CD4-positive, alpha-beta T cell (primary cell): Measurements from ENCODE around the gene ERF. TPM values are rescaled to one million over a fixed set of nuclear protein-coding genes. Genes with fewer than 3 reads are reported as not detected.

ENCODE experiments used
- ATAC-seq: fragments of 200-7000 bp; cut with Tn5 transposase; one replicate; pipeline ENCODE4 v1.10.0; 2022; ENCODE audit warnings: mild to moderate bottlenecking; ENCODE audit not compliant: poor library complexity
- CTCF ChIA-PET: fragments of 350-600 bp; sonication (Branson Sonifier 250); formaldehyde crosslinking; loops from one replicate; lab custom pipeline; 2021; ENCODE audit warnings: antibody characterized with exemption, inconsistent platforms; lab: Charles Lee
- POLR2A ChIA-PET: fragments of 350-600 bp; sonication (Branson Sonifier 250); formaldehyde crosslinking; loops from one replicate; lab custom pipeline; 2021; ENCODE audit warnings: antibody characterized with exemption, inconsistent platforms; lab: Charles Lee
- DNase-seq, 14 experiments: peaks; one replicate each; pipeline ENCODE4 v3.0.0-alpha.2; 2013 to 2020; ENCODE audit warnings: mixed read lengths in 2 of 14
- H3K27ac ChIP-seq, 2 donors: one replicate each; pipeline versions ENCODE4 v1.5.1 to v1.7.0; 2013; ENCODE audit warnings: low read length in 2 of 2, low read depth in 1 of 2, mild to moderate bottlenecking in 1 of 2
- H3K27me3 ChIP-seq, 2 experiments: 1 replicate in 1 of 2; 2 replicates in 1 of 2; pipeline versions ENCODE4 v1.6.1 to v1.7.0; 2013; ENCODE audit warnings: low read length in 2 of 2, control low read depth in 1 of 2, mild to moderate bottlenecking in 1 of 2, moderate library complexity in 1 of 2; ENCODE audit not compliant: insufficient read depth in 2 of 2, control insufficient read depth in 1 of 2
- H3K36me3 ChIP-seq: one replicate; pipeline ENCODE4 v1.6.1; 2013; ENCODE audit warnings: low read length, control low read depth; ENCODE audit not compliant: insufficient read depth
- H3K4me1 ChIP-seq: one replicate; pipeline ENCODE4 v1.6.1; 2013; ENCODE audit warnings: low read length, control low read depth; ENCODE audit not compliant: insufficient read depth
- H3K4me3 ChIP-seq: one replicate; pipeline ENCODE4 v1.5.1; 2013; ENCODE audit warnings: mild to moderate bottlenecking, low read length, moderate library complexity
- H3K9me3 ChIP-seq, 2 experiments: 1 replicate in 1 of 2; 2 replicates in 1 of 2; pipeline versions ENCODE4 v1.6.1 to v1.7.0; 2013; ENCODE audit warnings: low read length in 2 of 2, mild to moderate bottlenecking in 2 of 2, control low read depth in 1 of 2, moderate library complexity in 1 of 2; ENCODE audit not compliant: control insufficient read depth in 1 of 2, insufficient read depth in 1 of 2
- H3K27ac Mint-ChIP-seq: one replicate; pipeline ENCODE4 v1.8.0; 2020; ENCODE audit warnings: mixed read lengths
- H3K27me3 Mint-ChIP-seq: one replicate; pipeline ENCODE4 v1.8.0; 2021; ENCODE audit warnings: mixed read lengths
- H3K36me3 Mint-ChIP-seq: one replicate; pipeline ENCODE4 v1.8.0; 2021; ENCODE audit warnings: low read depth, mixed read lengths
- H3K4me1 Mint-ChIP-seq: one replicate; pipeline ENCODE4 v1.8.0; 2021; ENCODE audit warnings: low read depth, mixed read lengths
- H3K4me3 Mint-ChIP-seq: one replicate; pipeline ENCODE4 v1.8.0; 2020; ENCODE audit warnings: mild to moderate bottlenecking, mixed read lengths
- H3K9me3 Mint-ChIP-seq: one replicate; pipeline ENCODE4 v1.8.0; 2020; ENCODE audit warnings: mixed read lengths
- intact Hi-C, 2 experiments: fragments of 100-400 bp; cut with DNase I in 1 of 2; cut with micrococcal nuclease in 1 of 2; formaldehyde crosslinking; loops; one replicate each; pipeline versions ENCODE4 v1.15.1 to v1.9.0; 2023 to 2025; cut with DNase I, micrococcal nuclease
- total RNA-seq, 174 experiments: library from RNA in 2 of 174; stranded (reverse) in 2 of 174; gene quantifications; one replicate each; pipeline ENCODE4 v1.2.3 and lab custom pipeline; 2021 to 2026
- TF ChIP-seq, protein P1 (sequence below): fragments of 200-600 bp; IDR thresholded peaks from one replicate; pipeline ENCODE4 v1.8.0; 2022; ENCODE audit warnings: antibody characterized with exemption, mild to moderate bottlenecking

The ERF gene
- total RNA-seq, 2 experiments from 2014 or later: 105 to 113 TPM

DNA sequence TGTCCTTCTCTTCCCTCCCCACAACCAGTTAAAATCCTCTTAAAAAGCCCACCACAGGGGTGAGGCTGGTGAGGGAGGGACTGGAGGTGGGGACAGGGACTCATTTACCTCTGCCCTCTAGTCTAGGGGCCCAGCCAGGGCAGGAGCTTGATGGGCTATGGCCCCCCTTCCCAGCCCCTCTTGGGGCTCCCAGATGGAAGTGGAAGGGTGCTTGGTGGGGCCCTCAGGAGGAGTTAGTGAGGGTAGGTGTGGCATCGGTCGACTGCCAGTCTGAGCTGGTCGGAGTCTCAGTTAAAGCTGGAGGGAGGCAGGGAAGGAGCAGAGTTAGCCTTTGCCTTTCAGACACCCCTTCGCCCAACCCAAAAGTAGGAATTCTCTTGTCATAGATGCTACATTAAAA, 24.4 kb downstream of the ERF start:
- H3K36me3 ChIP-seq: peaks cover 85% of the 10 kb centered on the region
- TF ChIP-seq, protein P1, sequence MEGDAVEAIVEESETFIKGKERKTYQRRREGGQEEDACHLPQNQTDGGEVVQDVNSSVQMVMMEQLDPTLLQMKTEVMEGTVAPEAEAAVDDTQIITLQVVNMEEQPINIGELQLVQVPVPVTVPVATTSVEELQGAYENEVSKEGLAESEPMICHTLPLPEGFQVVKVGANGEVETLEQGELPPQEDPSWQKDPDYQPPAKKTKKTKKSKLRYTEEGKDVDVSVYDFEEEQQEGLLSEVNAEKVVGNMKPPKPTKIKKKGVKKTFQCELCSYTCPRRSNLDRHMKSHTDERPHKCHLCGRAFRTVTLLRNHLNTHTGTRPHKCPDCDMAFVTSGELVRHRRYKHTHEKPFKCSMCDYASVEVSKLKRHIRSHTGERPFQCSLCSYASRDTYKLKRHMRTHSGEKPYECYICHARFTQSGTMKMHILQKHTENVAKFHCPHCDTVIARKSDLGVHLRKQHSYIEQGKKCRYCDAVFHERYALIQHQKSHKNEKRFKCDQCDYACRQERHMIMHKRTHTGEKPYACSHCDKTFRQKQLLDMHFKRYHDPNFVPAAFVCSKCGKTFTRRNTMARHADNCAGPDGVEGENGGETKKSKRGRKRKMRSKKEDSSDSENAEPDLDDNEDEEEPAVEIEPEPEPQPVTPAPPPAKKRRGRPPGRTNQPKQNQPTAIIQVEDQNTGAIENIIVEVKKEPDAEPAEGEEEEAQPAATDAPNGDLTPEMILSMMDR: no peak
- H3K27me3 ChIP-seq: no peaks in the 10 kb centered on the region
- H3K9me3 ChIP-seq: no peaks in the 10 kb centered on the region
- no peak overlapping the region for H3K4me3 ChIP-seq
- CTCF ChIA-PET: no interaction called here
- H3K4me3 Mint-ChIP-seq: no peak overlapping the region
- POLR2A ChIA-PET: interaction anchor here (0.8 to 1.1 kb wide), 2 partner anchors 9 to 10 kb away, joined by 4 read pairs; partner anchors contain the start of gene ZNF526
- H3K4me1 Mint-ChIP-seq: peaks cover 17% of the 10 kb centered on the region
- no peak overlapping the region for H3K27ac ChIP-seq
- H3K9me3 Mint-ChIP-seq: no peaks in the 10 kb centered on the region
- ATAC-seq (no peak), DNase-seq (no peak)
- no peaks in the 10 kb centered on the region for H3K27me3 Mint-ChIP-seq
- H3K4me1 ChIP-seq: peaks cover 16% of the 10 kb centered on the region
- intact Hi-C loops: no loop called here
- H3K36me3 Mint-ChIP-seq: peaks cover 94% of the 10 kb centered on the region
- no peak overlapping the region for H3K27ac Mint-ChIP-seq

DNA sequence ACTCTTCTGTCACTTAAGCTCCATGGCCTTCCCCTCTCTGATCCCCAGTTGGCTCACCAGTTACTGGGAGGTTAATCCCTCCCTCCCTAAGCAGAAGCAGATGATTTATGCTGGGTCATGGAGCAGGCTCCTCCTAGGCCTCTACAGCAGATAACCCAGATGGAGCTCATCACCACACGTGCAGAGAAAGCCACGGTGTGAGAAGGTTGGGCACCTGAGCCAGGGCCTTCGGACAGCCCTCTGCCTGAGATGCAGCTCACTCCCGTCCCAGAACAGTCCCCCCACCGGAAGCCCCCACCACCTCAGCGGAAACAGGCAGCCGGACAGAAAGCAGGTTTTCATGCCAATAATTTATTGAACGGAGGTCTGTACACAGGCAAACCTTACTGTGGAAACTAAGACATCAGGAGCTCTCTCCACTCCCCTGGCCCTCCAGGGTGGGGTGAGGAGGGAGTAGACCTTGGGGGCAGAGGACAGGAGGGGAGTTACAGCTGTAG, 25.0 kb downstream of the ERF start:
- Mint-ChIP-seq H3K4me1 (peaks cover 17% of the 10 kb centered on the region), H3K9me3 (no peaks in the 10 kb centered on the region), H3K27ac (peak overlapping the region; percentile 36), H3K4me3 (no peak overlapping the region), H3K36me3 (peaks cover 92% of the 10 kb centered on the region), H3K27me3 (no peaks in the 10 kb centered on the region)
- ATAC-seq (no peak), DNase-seq (no peak)
- no peak overlapping the region for H3K27ac ChIP-seq
- no peak overlapping the region for H3K4me3 ChIP-seq
- POLR2A ChIA-PET: interaction anchor here (0.8 to 1.1 kb wide), 3 partner anchors 9 to 12 kb away, joined by 3 to 4 read pairs (median 4); partner anchors contain the start of genes GSK3A and ZNF526
- intact Hi-C loops: no loop called here
- CTCF ChIA-PET: interaction anchor here (2.0 kb wide), 1 partner anchor 13 kb away, joined by 7 read pairs; the partner anchor contains the start of gene GSK3A
- TF ChIP-seq, protein P1: no peak
- peaks cover 16% of the 10 kb centered on the region for H3K4me1 ChIP-seq
- peaks cover 85% of the 10 kb centered on the region for H3K36me3 ChIP-seq
- H3K9me3 ChIP-seq: no peaks in the 10 kb centered on the region
- H3K27me3 ChIP-seq: no peaks in the 10 kb centered on the region

DNA sequence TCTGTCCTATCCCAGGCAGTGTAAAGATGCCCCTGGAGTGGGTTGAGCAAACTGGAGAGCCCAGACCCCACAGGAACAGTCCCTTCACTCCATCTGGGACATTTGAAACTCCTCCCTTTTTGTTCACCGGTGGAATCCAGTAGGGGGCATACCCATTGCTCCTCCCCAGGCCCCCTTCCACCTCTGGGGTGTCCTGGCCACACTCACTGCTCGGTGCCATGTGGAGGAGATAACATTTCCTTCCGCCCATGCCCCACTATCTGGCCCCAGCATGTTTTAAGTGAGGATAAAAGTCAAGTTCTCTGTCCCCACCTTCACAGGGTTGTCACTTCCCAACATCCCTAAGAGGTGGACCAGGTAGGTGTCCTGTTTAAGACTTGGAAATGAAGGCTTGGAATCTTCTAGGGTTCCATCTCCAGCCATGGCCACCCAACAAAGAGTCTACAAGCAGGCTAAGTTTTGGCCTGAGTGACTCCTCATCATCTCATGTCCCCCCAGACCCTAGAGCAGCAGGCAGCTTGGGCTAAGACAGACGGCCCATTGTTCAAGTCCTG, 25.6 kb downstream of the ERF start:
- H3K36me3 ChIP-seq: peaks cover 85% of the 10 kb centered on the region
- POLR2A ChIA-PET: interaction anchor here (1.1 kb wide), 2 partner anchors 11 to 13 kb away, joined by 3 to 4 read pairs; partner anchors contain the start of gene GSK3A
- TF ChIP-seq, protein P1: no peak
- DNase-seq: no peak
- H3K4me3 ChIP-seq: no peak overlapping the region
- no peak overlapping the region for H3K27ac ChIP-seq
- no peaks in the 10 kb centered on the region for H3K27me3 ChIP-seq
- H3K9me3 ChIP-seq: no peaks in the 10 kb centered on the region
- H3K27ac Mint-ChIP-seq: peak overlapping the region; percentile 59
- no peak overlapping the region for H3K4me3 Mint-ChIP-seq
- peaks cover 17% of the 10 kb centered on the region for H3K4me1 Mint-ChIP-seq
- CTCF ChIA-PET: interaction anchor here (2.0 kb wide), 1 partner anchor 13 kb away, joined by 7 read pairs; the partner anchor contains the start of gene GSK3A
- no peak for ATAC-seq
- peaks cover 16% of the 10 kb centered on the region for H3K4me1 ChIP-seq
- H3K36me3 Mint-ChIP-seq: peaks cover 92% of the 10 kb centered on the region
- H3K9me3 Mint-ChIP-seq: no peaks in the 10 kb centered on the region
- no peaks in the 10 kb centered on the region for H3K27me3 Mint-ChIP-seq
- intact Hi-C loops: no loop called here
